HG03520 (cell line): ENCODE measurements around the gene CLSTN3.
"Not testable (repeated sequence)": the region's sequence is repeated elsewhere in the genome, so short reads cannot be mapped to it uniquely, and the experiment has no call there.

Source experiments
- ATAC-seq: cut with Tn5 transposase; IDR thresholded peaks from one replicate; pipeline ENCODE4 v1.9.1; 2021; ENCODE audit warnings: mild to moderate bottlenecking, moderate library complexity; ENCODE audit not compliant: unreplicated experiment

CLSTN3 gene

DNA sequence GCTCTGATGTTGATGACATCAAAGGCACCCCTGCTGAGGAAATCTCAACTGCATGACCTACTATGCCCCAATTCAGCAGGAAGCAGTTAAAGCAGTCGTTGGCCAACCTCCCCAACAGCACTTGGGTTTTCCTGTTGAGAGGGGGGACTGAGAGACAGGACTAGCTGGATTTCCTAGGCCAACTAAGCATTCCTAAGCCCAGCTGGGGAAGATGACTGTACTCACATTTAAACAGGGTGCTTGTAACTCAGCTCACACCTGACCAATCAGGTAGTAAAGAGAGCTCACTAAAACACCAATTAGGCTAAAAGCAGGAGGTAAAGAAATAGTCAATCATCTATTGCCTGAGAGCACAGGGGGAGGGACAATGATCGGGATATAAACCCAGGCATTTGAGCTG is 55.9 kb downstream of the CLSTN3 start:
- ATAC-seq = not testable (repeated sequence)

GRCh38 chr12:7188562-7189397 is 58.6 kb downstream of the CLSTN3 start:
- no peak for ATAC-seq

- peak; percentile 91 for ATAC-seq
Observed at GRCh38 chr12:7189398-7190267, 59.5 kb downstream of the CLSTN3 start, which contains the start of gene PEX5. TSS of gene PEX5 (plus strand) at chr12:7189686. CDS start at chr12:7190378, 692 bp downstream.

DNA sequence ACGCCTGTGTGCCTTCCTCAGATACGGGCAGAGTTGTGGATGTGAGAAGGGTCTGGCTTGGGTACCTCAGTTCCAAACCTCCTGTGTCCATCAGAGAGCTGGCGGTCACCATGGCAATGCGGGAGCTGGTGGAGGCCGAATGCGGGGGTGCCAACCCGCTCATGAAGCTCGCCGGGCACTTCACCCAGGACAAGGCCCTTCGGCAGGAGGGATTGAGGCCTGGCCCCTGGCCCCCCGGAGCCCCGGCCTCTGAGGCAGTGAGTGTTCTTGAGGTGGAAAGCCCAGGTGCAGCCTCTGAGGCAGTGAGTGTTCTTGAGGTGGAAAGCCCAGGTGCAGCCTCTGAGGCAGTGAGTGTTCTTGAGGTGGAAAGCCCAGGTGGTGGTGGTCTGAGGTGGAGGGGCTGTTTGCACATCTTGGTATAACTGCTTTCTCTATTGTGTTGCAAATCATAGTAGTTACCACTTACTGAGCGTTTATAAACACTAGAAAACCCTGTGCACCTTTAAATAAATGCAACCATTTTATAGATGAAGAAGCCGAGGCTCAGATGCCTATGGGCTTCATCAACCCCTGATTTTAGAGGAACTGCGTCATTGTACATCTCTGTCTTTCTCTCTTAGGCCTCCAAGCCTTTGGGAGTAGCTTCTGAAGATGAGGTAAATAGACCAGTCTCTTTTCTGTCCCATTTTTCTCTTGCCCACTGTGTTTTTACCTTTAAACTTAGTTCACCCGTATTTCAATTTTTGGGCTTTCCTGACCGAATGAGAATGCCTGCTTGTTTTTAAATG is 60.3 kb downstream of the CLSTN3 start:
- no peak for ATAC-seq

- no peak for ATAC-seq
Observed at GRCh38 chr12:7193674-7194073, 63.5 kb downstream of the CLSTN3 start.

DNA sequence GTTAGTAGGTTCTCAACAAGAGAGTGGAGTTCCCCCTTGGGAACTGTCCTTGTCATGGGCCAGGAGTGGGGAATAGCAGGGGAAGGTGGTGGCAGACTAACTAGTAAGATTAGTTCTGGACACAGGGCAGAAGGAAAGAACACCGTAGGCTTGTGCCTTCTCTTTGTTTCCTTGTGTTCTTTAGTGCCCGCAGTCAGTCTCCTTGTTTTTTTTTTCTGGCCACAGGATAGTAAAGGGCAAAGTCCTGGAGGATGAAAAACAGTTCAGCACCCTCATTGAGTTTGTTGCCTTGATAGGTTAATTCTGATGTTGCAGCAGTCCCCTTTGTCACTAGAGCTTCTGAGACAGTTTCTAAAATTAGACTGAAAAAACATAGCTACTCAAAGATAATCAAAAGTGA is 67.7 kb downstream of the CLSTN3 start:
- ATAC-seq = no peak

- ATAC-seq = no peak
Observed at GRCh38 chr12:7203109-7203508, 72.9 kb downstream of the CLSTN3 start.

DNA sequence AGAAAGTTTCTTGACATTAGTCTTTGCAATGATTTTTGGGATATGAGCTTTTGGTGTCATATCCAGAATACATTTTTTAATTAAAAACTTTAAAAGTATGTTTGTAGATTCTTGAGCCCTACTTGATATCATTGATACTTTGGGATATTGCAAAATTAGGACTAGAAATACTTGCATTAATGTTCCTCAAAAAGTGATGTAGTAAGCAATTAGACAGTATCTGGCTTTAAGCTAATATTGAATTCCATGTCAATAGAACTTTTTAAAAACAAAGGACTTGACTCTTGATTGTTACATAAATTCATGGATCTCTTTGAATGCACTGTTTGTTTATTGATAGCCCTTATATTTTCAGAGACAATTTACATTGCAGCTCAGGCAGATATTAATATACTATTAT is 74.9 kb downstream of the CLSTN3 start:
- no peak for ATAC-seq

GRCh38 chr12:7206691-7207090 is 76.5 kb downstream of the CLSTN3 start:
- ATAC-seq = no peak

- ATAC-seq = no peak
Observed at GRCh38 chr12:7207866-7208625, 77.9 kb downstream of the CLSTN3 start.
